K562 (cell line): ENCODE results near the gene GALNS.

Experiments
- BRCA1 ChIP-seq, 2 experiments: fragments of 450-650 bp in 1 of 2; sonication (generic) in 1 of 2; formaldehyde crosslinking in 1 of 2; IDR thresholded peaks; 2 replicates each; pipeline versions ENCODE4 v1.5.0 to v1.6.1; 2017 to 2020; ENCODE audit warnings: mild to moderate bottlenecking in 1 of 2, missing genetic modification reagents in 1 of 2
- ETV6 ChIP-seq, 3 experiments: fragments of 150-350 bp in 1 of 3; sonication (generic) in 1 of 3; formaldehyde crosslinking in 1 of 3; IDR thresholded peaks; 2 replicates each; pipeline versions ENCODE4 v1.6.1 to v1.8.0; 2014 to 2022; ENCODE audit warnings: borderline replicate concordance in 2 of 3, low read depth in 2 of 3, antibody characterized with exemption in 1 of 3, low read length in 1 of 3, mild to moderate bottlenecking in 1 of 3, missing genetic modification reagents in 1 of 3
- FIP1L1 ChIP-seq: fragments of 200-400 bp; formaldehyde crosslinking; IDR thresholded peaks from 2 replicates; pipeline ENCODE4 v1.6.1; 2018; ENCODE audit warnings: mild to moderate bottlenecking, low read depth, low read length; ENCODE audit not compliant: poor library complexity, severe bottlenecking
- FOXK1 ChIP-seq: sonication (generic); formaldehyde crosslinking; IDR thresholded peaks from 2 replicates; pipeline ENCODE4 v1.8.0; 2022; ENCODE audit warnings: missing genetic modification reagents, mild to moderate bottlenecking, borderline replicate concordance
- KLF1 ChIP-seq: fragments of 450-650 bp; IDR thresholded peaks from 2 replicates; pipeline ENCODE4 v1.6.1; 2016; ENCODE audit warnings: missing genetic modification characterization, missing compliant biosample characterization
- L3MBTL2 ChIP-seq: fragments of 450-650 bp; IDR thresholded peaks from 2 replicates; pipeline ENCODE4 v1.6.1; 2016; ENCODE audit warnings: mild to moderate bottlenecking, moderate library complexity
- POLR2A ChIP-seq: fragments of 450-650 bp; conservative IDR thresholded peaks from 2 replicates; pipeline ENCODE4 v1.6.1; 2016
- ZKSCAN3 ChIP-seq: fragments of 250-450 bp; sonication (Bioruptor Pico); IDR thresholded peaks from 2 replicates; pipeline ENCODE4 v1.4.0; 2020
- ZNF24 ChIP-seq: fragments of 450-650 bp; IDR thresholded peaks from 2 replicates; pipeline ENCODE4 v1.6.1; 2016
- ZNF644 ChIP-seq: fragments of 200-800 bp; sonication (Bioruptor generic); IDR thresholded peaks from 2 replicates; pipeline ENCODE4 v1.6.1; 2016; ENCODE audit warnings: low read depth, missing genetic modification characterization, missing compliant biosample characterization
- ZNF785 ChIP-seq: fragments of 250-450 bp; sonication (Bioruptor Pico); IDR thresholded peaks from 2 replicates; pipeline ENCODE4 v1.4.0; 2020; ENCODE audit warnings: mild to moderate bottlenecking
- TF ChIP-seq, protein P1 (sequence below): sonication (generic); formaldehyde crosslinking; IDR thresholded peaks from 2 replicates; pipeline ENCODE4 v1.8.1; 2023; ENCODE audit warnings: missing genetic modification reagents, mild to moderate bottlenecking, borderline replicate concordance
- TF ChIP-seq, protein P2 (sequence below), 3 experiments: IDR thresholded peaks in 2 of 3; conservative IDR thresholded peaks in 1 of 3; 2 replicates each; pipeline ENCODE4 v1.5.1; 2011 to 2012; ENCODE audit warnings: low read length in 3 of 3, mild to moderate bottlenecking in 3 of 3, control low read depth in 2 of 3, improper control_type of control experiment in 1 of 3, inconsistent platforms in 1 of 3, low read depth in 1 of 3, mixed read lengths in 1 of 3, moderate library complexity in 1 of 3; ENCODE audit not compliant: insufficient read depth in 2 of 3
- TF ChIP-seq, protein P3 (sequence below), 2 experiments: fragments of 450-650 bp in 1 of 2; sonication (generic) in 1 of 2; formaldehyde crosslinking in 1 of 2; IDR thresholded peaks in 1 of 2; conservative IDR thresholded peaks in 1 of 2; 2 replicates each; pipeline versions ENCODE4 v1.6.1 to v1.8.1; 2016 to 2023; ENCODE audit warnings: mild to moderate bottlenecking in 2 of 2, moderate library complexity in 2 of 2, inconsistent platforms in 1 of 2, missing genetic modification reagents in 1 of 2

DNA sequence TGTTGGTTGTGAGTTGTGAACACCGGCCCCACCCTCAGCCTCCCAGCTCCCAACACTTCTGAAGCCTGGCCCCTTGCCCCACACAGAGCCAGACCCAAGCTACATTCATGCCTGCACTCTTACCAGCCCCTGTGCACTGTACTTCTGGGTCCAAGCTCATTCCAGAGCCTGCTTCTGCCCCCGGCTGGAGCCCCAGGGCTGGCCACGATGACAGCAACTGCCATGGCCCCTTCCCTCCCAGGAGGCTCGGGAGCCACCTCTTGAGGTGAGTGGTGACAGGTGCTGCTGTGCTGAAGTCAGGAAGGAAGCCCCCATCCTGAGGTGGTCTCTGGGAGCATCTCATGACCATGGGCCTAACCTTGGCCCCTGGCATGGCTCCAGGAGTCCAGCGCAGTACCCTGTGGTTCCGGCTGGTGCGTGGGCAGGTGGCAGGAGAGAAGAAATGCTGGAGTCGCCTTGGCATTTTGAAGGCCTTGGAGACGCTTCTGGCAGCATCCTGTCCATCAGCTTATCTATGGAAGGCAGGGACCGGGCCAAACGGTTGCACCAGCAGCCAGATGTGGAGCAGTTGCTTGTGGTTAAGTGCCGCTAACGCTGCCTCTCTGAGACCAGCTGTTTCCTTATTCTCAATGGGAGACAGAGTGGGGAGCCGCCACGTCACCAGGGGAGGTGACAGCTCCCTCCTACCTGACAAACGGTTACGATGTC, 57.0 kb downstream of the GALNS start:
- TF ChIP-seq ZKSCAN3 (CRISPR knock-in tag) (no peak), FIP1L1 (no peak), BRCA1 (IDR thresholded peaks at IDR 0.05) (no peak), BRCA1 (CRISPR knock-in tag; IDR thresholded peaks at IDR 0.05) (no peak), ZNF644 (tag) (no peak), ZNF24 (peak; percentile 83), ETV6 (IDR thresholded peaks at IDR 0.05; ENCODE audit: borderline replicate concordance in 1 of 2, low read depth in 2 of 2, low read length in 1 of 2) (0 out of 4 replicates have a peak, but pooled peaks of 1 of the 2 experiments have one; percentile 48), ETV6 (CRISPR knock-in tag; IDR thresholded peaks at IDR 0.05; ENCODE audit: borderline replicate concordance) (no peak), KLF1 (tag) (no peak), FOXK1 (CRISPR knock-in tag) (no peak), POLR2A (no peak), L3MBTL2 (peak; percentile 46; the same call in 1 of the 2 replicates), ZNF785 (CRISPR knock-in tag) (no peak)
- TF ChIP-seq, protein P1, sequence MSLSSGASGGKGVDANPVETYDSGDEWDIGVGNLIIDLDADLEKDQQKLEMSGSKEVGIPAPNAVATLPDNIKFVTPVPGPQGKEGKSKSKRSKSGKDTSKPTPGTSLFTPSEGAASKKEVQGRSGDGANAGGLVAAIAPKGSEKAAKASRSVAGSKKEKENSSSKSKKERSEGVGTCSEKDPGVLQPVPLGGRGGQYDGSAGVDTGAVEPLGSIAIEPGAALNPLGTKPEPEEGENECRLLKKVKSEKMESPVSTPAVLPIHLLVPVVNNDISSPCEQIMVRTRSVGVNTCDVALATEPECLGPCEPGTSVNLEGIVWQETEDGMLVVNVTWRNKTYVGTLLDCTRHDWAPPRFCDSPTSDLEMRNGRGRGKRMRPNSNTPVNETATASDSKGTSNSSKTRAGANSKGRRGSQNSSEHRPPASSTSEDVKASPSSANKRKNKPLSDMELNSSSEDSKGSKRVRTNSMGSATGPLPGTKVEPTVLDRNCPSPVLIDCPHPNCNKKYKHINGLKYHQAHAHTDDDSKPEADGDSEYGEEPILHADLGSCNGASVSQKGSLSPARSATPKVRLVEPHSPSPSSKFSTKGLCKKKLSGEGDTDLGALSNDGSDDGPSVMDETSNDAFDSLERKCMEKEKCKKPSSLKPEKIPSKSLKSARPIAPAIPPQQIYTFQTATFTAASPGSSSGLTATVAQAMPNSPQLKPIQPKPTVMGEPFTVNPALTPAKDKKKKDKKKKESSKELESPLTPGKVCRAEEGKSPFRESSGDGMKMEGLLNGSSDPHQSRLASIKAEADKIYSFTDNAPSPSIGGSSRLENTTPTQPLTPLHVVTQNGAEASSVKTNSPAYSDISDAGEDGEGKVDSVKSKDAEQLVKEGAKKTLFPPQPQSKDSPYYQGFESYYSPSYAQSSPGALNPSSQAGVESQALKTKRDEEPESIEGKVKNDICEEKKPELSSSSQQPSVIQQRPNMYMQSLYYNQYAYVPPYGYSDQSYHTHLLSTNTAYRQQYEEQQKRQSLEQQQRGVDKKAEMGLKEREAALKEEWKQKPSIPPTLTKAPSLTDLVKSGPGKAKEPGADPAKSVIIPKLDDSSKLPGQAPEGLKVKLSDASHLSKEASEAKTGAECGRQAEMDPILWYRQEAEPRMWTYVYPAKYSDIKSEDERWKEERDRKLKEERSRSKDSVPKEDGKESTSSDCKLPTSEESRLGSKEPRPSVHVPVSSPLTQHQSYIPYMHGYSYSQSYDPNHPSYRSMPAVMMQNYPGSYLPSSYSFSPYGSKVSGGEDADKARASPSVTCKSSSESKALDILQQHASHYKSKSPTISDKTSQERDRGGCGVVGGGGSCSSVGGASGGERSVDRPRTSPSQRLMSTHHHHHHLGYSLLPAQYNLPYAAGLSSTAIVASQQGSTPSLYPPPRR (CRISPR knock-in tag): 0 out of 2 replicates have a peak, but pooled peaks have one; percentile 76
- TF ChIP-seq, protein P2, sequence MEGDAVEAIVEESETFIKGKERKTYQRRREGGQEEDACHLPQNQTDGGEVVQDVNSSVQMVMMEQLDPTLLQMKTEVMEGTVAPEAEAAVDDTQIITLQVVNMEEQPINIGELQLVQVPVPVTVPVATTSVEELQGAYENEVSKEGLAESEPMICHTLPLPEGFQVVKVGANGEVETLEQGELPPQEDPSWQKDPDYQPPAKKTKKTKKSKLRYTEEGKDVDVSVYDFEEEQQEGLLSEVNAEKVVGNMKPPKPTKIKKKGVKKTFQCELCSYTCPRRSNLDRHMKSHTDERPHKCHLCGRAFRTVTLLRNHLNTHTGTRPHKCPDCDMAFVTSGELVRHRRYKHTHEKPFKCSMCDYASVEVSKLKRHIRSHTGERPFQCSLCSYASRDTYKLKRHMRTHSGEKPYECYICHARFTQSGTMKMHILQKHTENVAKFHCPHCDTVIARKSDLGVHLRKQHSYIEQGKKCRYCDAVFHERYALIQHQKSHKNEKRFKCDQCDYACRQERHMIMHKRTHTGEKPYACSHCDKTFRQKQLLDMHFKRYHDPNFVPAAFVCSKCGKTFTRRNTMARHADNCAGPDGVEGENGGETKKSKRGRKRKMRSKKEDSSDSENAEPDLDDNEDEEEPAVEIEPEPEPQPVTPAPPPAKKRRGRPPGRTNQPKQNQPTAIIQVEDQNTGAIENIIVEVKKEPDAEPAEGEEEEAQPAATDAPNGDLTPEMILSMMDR (IDR thresholded peaks at IDR 0.05 in 2 of 3, conservative IDR thresholded peaks at IDR 0.05 in 1 of 3; ENCODE audit: insufficient read depth in 2 of 3, low read depth in 1 of 3, low read length in 3 of 3): 0 out of 6 replicates have a peak, but pooled peaks of 1 of the 3 experiments have one; percentile 2
- TF ChIP-seq, protein P3, sequence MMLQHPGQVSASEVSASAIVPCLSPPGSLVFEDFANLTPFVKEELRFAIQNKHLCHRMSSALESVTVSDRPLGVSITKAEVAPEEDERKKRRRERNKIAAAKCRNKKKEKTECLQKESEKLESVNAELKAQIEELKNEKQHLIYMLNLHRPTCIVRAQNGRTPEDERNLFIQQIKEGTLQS (IDR thresholded peaks at IDR 0.05): peak; percentile 74
- TF ChIP-seq, protein P3 (CRISPR knock-in tag; conservative IDR thresholded peaks at IDR 0.05): peak; percentile 85; the same call in 1 of the 2 replicates
